HepG2 (cell line): ENCODE data around the gene RAE1. TPM values are rescaled to one million over a fixed set of nuclear protein-coding genes. Genes with fewer than 3 reads are reported as not detected.
A peak's percentile ranks its signal among the peaks of the same experiment; 100 is the strongest.

Experiments used
- ATAC-seq: fragments of 200-7000 bp; cut with Tn5 transposase; 3 replicates; pipeline ENCODE4 v1.9.1; 2020; ENCODE audit warnings: mild to moderate bottlenecking, moderate library complexity
- BruUV-seq: library from RNA; stranded (reverse); fragments of 400-500 nt; replicated peaks from 2 replicates; lab custom pipeline; 2021; lab: Mats Ljungman, UMichigan
- CTCF ChIA-PET: fragments of 300-600 bp; formaldehyde crosslinking; extraction: SDS; loops from one replicate; lab custom pipeline; 2021; ENCODE audit warnings: low total read pairs, inconsistent platforms, low intra/inter-chr PET ratio; lab: Yijun Ruan, JAX
- POLR2A ChIA-PET: fragments of 350-600 bp; sonication (Branson Sonifier 250); formaldehyde crosslinking; loops from one replicate; lab custom pipeline; 2020; ENCODE audit warnings: antibody characterized with exemption, inconsistent platforms; lab: Yijun Ruan, JAX
- DNase-seq: peaks from one replicate; pipeline ENCODE4 v3.0.0-alpha.2; 2015; ENCODE audit warnings: low spot score
- FAIRE-seq: peaks from 3 replicates; lab custom pipeline; 2011; peaks lifted over from hg19 to GRCh38; lab: Jason Lieb, UNC
- H2AFZ ChIP-seq: one replicate; pipeline ENCODE4 v1.6.1; 2011; ENCODE audit warnings: low read length, inconsistent platforms
- H3K27ac ChIP-seq: fragments of 300-600 bp; 3 replicates; pipeline ENCODE4 v1.8.0; 2011; ENCODE audit warnings: mixed run types, mild to moderate bottlenecking, mixed read lengths, low read length, inconsistent platforms; ENCODE audit not compliant: insufficient read depth; ENCODE audit errors: extremely low read length
- H3K27me3 ChIP-seq, 2 experiments: fragments of 200-600 bp in 1 of 2; 2 replicates in 1 of 2; 3 replicates in 1 of 2; pipeline versions ENCODE4 v1.6.0 to v1.8.0; 2011; ENCODE audit warnings: low read length in 2 of 2, mild to moderate bottlenecking in 2 of 2, moderate library complexity in 2 of 2, inconsistent platforms in 1 of 2; ENCODE audit not compliant: insufficient read depth in 2 of 2, control insufficient read depth in 1 of 2
- H3K36me3 ChIP-seq, 2 experiments: fragments of 200-600 bp in 1 of 2; replicated peaks in 1 of 2; 2 replicates in 1 of 2; 3 replicates in 1 of 2; pipeline versions ENCODE4 v1.5.1 to v1.8.0; 2011; ENCODE audit warnings: low read length in 2 of 2, inconsistent platforms in 1 of 2; ENCODE audit not compliant: insufficient read depth in 2 of 2, control insufficient read depth in 1 of 2
- H3K4me1 ChIP-seq: 2 replicates; pipeline ENCODE4 v1.5.1; 2012; ENCODE audit warnings: low read length, inconsistent platforms; ENCODE audit not compliant: insufficient read depth
- H3K4me2 ChIP-seq: 2 replicates; pipeline ENCODE4 v1.6.0; 2011; ENCODE audit warnings: low read depth, low read length, inconsistent platforms
- H3K4me3 ChIP-seq, 3 experiments: fragments of 200-600 bp in 1 of 3; sonication (generic), shearing (Covaris generic) in 1 of 3; replicated peaks in 1 of 3; 2 replicates each; pipeline ENCODE4 v1.5.1; 2011 to 2016; ENCODE audit warnings: low read length in 3 of 3, inconsistent platforms in 2 of 3, low read depth in 2 of 3, mild to moderate bottlenecking in 2 of 3, control low read depth in 1 of 3, mixed read lengths in 1 of 3; ENCODE audit not compliant: insufficient read depth in 1 of 3
- H3K79me2 ChIP-seq: one replicate; pipeline ENCODE4 v1.6.1; 2011; ENCODE audit warnings: low read length, inconsistent platforms; ENCODE audit not compliant: insufficient read depth
- H3K9ac ChIP-seq: 2 replicates; pipeline ENCODE4 v1.6.0; 2011; ENCODE audit warnings: mild to moderate bottlenecking, low read depth, low read length, inconsistent platforms; ENCODE audit not compliant: insufficient read depth
- H3K9me3 ChIP-seq: 2 replicates; pipeline ENCODE4 v1.5.1; 2012; ENCODE audit warnings: mild to moderate bottlenecking, low read length
- H4K20me1 ChIP-seq: 2 replicates; pipeline ENCODE4 v1.6.0; 2011; ENCODE audit warnings: inconsistent platforms, mild to moderate bottlenecking, low read length, moderate library complexity; ENCODE audit not compliant: insufficient read depth
- ATF1 ChIP-seq: IDR thresholded peaks from 2 replicates; pipeline ENCODE4 v1.6.1; 2016; ENCODE audit warnings: mild to moderate bottlenecking, control low read depth
- EED ChIP-seq: sonication (generic); formaldehyde crosslinking; IDR thresholded peaks from 2 replicates; pipeline ENCODE4 v1.5.0; 2020; ENCODE audit warnings: mild to moderate bottlenecking, missing genetic modification reagents
- NFATC3 ChIP-seq: sonication (generic); formaldehyde crosslinking; IDR thresholded peaks from 2 replicates; pipeline ENCODE4 v1.5.1; 2020; ENCODE audit warnings: mild to moderate bottlenecking, missing genetic modification reagents
- SMARCE1 ChIP-seq: fragments of 450-650 bp; IDR thresholded peaks from 2 replicates; pipeline ENCODE4 v1.6.1; 2017; ENCODE audit warnings: borderline replicate concordance
- WGBS: methylation state at CpG from one replicate; pipeline ENCODE4 v1.1.6; 2017; ENCODE audit warnings: low lambda C conversion rate; 5-methylcytosine and 5-hydroxymethylcytosine counted together
- in situ Hi-C: cut with HindIII; loops from 2 replicates; pipeline ENCODE4 v1.10.0; 2017; ENCODE audit warnings: low pct_unique_long_range_greater_than_20kb; ENCODE audit not compliant: extremely low pct_ligation_motif_present
- intact Hi-C: fragments of 100-400 bp; cut with micrococcal nuclease; formaldehyde crosslinking; loops from one replicate; pipeline ENCODE4 v1.10.0; 2022; ENCODE audit not compliant: unreplicated experiment
- polyA plus RNA-seq, 8 experiments: library from polyadenylated mRNA; depleted of rRNA in 3 of 8; stranded (reverse) in 7 of 8; unstranded in 1 of 8; fragments of >200 nt; fragmentation: Illumina TruSeq in 4 of 8; extraction: Trizol in 4 of 8; gene quantifications; 2 replicates each; pipeline versions ENCODE4 v1.2.1 to v1.2.3, GENCODE V29; 2011 to 2016; ENCODE audit warnings: low read depth in 4 of 8, missing spikeins in 1 of 8, mixed read lengths in 1 of 8; ENCODE audit not compliant: insufficient read depth in 1 of 8
- total RNA-seq, 5 experiments: library from RNA; depleted of rRNA; stranded (reverse); fragments of >200 nt; fragmentation: Illumina TruSeq; extraction: Trizol; gene quantifications; 2 replicates each; pipeline ENCODE4 v1.2.3, GENCODE V29; 2016; ENCODE audit warnings: low read depth in 1 of 5
- TF ChIP-seq, protein P1 (sequence below): sonication (generic); formaldehyde crosslinking; IDR thresholded peaks from 2 replicates; pipeline ENCODE4 v1.5.0; 2020; ENCODE audit warnings: mild to moderate bottlenecking, low read depth, missing genetic modification reagents, borderline replicate concordance

The RAE1 gene
- total and polyA plus RNA-seq, 2 of the 13 experiments (the other 11 are each of a cell fraction or from before 2014, with no cell fraction given), result 36.1 to 72.9 TPM

DNA sequence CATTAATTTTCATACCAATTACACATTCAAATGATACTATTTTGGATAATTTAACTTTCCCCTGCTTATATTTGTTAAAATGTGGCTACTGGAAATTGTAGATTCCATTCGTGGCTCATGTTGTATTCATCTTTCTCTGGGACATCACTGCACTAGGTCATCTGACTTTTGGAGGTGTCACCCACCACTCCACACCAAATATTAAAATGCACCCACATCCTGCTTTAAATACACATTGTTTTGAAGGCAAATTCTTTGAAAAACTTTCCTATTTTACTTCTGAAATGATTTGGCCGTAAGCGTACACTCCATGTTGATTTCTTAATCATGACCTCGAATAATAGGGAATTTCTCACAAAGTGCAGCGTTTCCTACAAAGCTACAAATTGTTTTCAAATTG lies 31.5 kb downstream of the RAE1 start:
- no peak overlapping the region for H2AFZ ChIP-seq
- in situ Hi-C loops (loop anchor here (5.0 to 25.0 kb wide), 3 partner anchors 115 to 830 kb away; no protein-coding TSS in a partner anchor), intact Hi-C loops (no loop called here)
- H3K9me3 ChIP-seq, result no peaks in the 10 kb centered on the region
- no peaks in the 10 kb centered on the region for H3K27me3 ChIP-seq
- TF ChIP-seq EED (CRISPR knock-in tag), result no peak
- no peak for TF ChIP-seq ATF1 (CRISPR knock-in tag)
- no peak for ATAC-seq
- peaks cover 13 to 23% of the 10 kb centered on the region in 2 experiments; a peak in 4 of 5 replicates for H3K36me3 ChIP-seq
- 91% methylated on average over 5 of the region's 5 CpGs for WGBS
- ChIA-PET POLR2A (no interaction called here), CTCF (interaction anchor here (1.2 to 5.2 kb wide), 7 partner anchors 52 to 827 kb away, joined by 4 to 127 read pairs (median 5); no protein-coding TSS in a partner anchor)
- H3K4me1 ChIP-seq, result no peaks in the 10 kb centered on the region
- peak; percentile 64 for FAIRE-seq
- no peak overlapping the region for H3K4me3 ChIP-seq
- no peak overlapping the region for H3K9ac ChIP-seq
- no peaks in the 10 kb centered on the region for H3K79me2 ChIP-seq
- no TSS peak for BruUV-seq
- no peak overlapping the region for H3K27ac ChIP-seq
- H4K20me1 ChIP-seq, result 0 out of 2 replicates have a peak, but pooled peaks cover 4% of the 10 kb centered on the region
- no peak for DNase-seq
- H3K4me2 ChIP-seq, result no peak overlapping the region

DNA sequence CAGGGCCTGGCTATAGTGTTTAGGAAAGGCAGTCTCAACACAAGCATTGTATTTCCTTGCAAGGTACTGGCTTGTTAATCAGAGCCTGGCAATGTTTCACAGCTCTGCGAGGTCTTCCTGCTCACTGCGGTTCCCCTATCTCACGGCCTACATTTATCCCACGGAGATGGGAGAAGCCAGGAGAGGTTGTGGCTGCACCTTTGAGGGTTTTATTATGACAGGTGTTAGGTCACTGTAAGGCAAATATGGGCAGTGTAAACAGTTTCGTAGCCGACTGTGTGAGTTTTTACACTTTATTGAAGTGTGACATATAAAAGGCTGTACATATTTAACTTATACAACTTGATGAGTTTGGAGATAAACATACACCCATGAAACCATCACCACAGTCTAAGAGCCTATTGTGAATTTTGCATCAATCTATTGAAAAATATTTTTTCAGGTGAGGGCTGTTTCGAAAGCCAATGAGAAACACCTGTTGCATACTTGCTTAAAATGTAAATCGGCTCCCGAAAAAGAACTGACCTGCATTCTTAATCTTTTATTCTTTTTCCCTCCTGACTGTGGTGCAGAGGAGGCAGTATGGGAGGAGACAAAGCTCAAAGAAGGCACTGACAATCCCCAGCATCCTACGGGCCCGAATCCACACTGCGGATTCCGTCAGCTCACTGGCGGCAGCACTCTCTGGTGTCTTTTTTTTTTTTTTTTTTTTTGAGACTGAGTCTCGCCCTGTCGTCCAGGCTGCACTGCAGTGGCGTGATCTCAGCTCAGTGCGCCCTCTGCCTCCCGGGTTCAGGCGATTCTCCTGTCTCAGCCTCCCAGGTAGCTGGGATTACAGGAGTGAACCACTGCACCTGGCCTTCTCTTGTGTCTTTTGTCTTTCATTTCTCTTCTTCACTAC lies 32.6 kb downstream of the RAE1 start:
- TF ChIP-seq, protein P1, sequence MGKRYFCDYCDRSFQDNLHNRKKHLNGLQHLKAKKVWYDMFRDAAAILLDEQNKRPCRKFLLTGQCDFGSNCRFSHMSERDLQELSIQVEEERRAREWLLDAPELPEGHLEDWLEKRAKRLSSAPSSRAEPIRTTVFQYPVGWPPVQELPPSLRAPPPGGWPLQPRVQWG (CRISPR knock-in tag), result no peak
- no peak for TF ChIP-seq NFATC3 (CRISPR knock-in tag)
- no peak for TF ChIP-seq SMARCE1
- H3K4me3 ChIP-seq, result no peak overlapping the region
- BruUV-seq, result no TSS peak
- H3K9me3 ChIP-seq, result no peaks in the 10 kb centered on the region
- H3K4me2 ChIP-seq, result no peak overlapping the region
- no peaks in the 10 kb centered on the region for H3K79me2 ChIP-seq
- 0 out of 2 replicates have a peak, but pooled peaks cover 4% of the 10 kb centered on the region for H4K20me1 ChIP-seq
- no peaks in the 10 kb centered on the region for H3K27me3 ChIP-seq
- intact Hi-C loops (no loop called here), in situ Hi-C loops (loop anchor here (5.0 to 25.0 kb wide), 3 partner anchors 114 to 829 kb away; no protein-coding TSS in a partner anchor)
- no peak for ATAC-seq
- FAIRE-seq, result no peak
- ChIA-PET CTCF (interaction anchor here (2.2 to 5.2 kb wide), 2 partner anchors 52 to 110 kb away, joined by 5 to 127 read pairs; no protein-coding TSS in a partner anchor), POLR2A (no interaction called here)
- peaks cover 8 to 11% of the 10 kb centered on the region in 2 experiments; a peak in 4 of 5 replicates for H3K36me3 ChIP-seq
- 0 out of 2 replicates have a peak, but pooled peaks cover 2% of the 10 kb centered on the region for H3K4me1 ChIP-seq
- no peak overlapping the region for H2AFZ ChIP-seq
- H3K9ac ChIP-seq, result 0 out of 2 replicates have a peak overlapping the region, but pooled peaks have one; percentile 14
- no peak for DNase-seq
- no peak overlapping the region for H3K27ac ChIP-seq
- WGBS, result 96% methylated on average over 20 of the region's 20 CpGs
